HG02678 (cell line): ENCODE data around the gene GGT7.
"Not testable (repeated sequence)": the region's sequence is repeated elsewhere in the genome, so short reads cannot be mapped to it uniquely, and the experiment has no call there.

Experiments used
- ATAC-seq: cut with Tn5 transposase; IDR thresholded peaks from one replicate; pipeline ENCODE4 v1.9.1; 2021; ENCODE audit warnings: mild to moderate bottlenecking, moderate library complexity; ENCODE audit not compliant: unreplicated experiment

Gene GGT7

GRCh38 chr20:34872622-34873224 is at the start of gene GGT7:
TSS of gene GGT7 (minus strand) at chr20:34872856. CDS start at chr20:34872815, 41 bp downstream.
- ATAC-seq = no peak

GRCh38 chr20:34921436-34921835 is 48.8 kb upstream of the GGT7 start:
- no peak for ATAC-seq

- ATAC-seq = no peak
Observed at GRCh38 chr20:34920055-34920454, 47.4 kb upstream of the GGT7 start.

- no peak for ATAC-seq
Observed at GRCh38 chr20:34916774-34917354, 44.2 kb upstream of the GGT7 start.

- ATAC-seq = no peak
Observed at GRCh38 chr20:34915749-34916455, 43.2 kb upstream of the GGT7 start.

GRCh38 chr20:34915131-34915530 is 42.5 kb upstream of the GGT7 start:
- no peak for ATAC-seq

- ATAC-seq = no peak
Observed at GRCh38 chr20:34907616-34908469, 35.2 kb upstream of the GGT7 start.

- no peak for ATAC-seq
Observed at GRCh38 chr20:34904202-34904621, 31.6 kb upstream of the GGT7 start.

GRCh38 chr20:34898731-34899130 is 26.1 kb upstream of the GGT7 start:
- ATAC-seq = not testable (repeated sequence)

GRCh38 chr20:34898129-34898528 is 25.5 kb upstream of the GGT7 start:
- ATAC-seq = not testable (repeated sequence)

- ATAC-seq = no peak
Observed at GRCh38 chr20:34896086-34896621, 23.5 kb upstream of the GGT7 start.

GRCh38 chr20:34895465-34895864 is 22.8 kb upstream of the GGT7 start:
- no peak for ATAC-seq

GRCh38 chr20:34894723-34895122 is 22.1 kb upstream of the GGT7 start:
- no peak for ATAC-seq

- ATAC-seq = no peak
Observed at GRCh38 chr20:34892671-34893070, 20.0 kb upstream of the GGT7 start.

- ATAC-seq = no peak
Observed at GRCh38 chr20:34891166-34892062, 18.8 kb upstream of the GGT7 start.

GRCh38 chr20:34888468-34888867 is 15.8 kb upstream of the GGT7 start:
- no peak for ATAC-seq

GRCh38 chr20:34887023-34887422 is 14.4 kb upstream of the GGT7 start:
- no peak for ATAC-seq

- no peak for ATAC-seq
Observed at GRCh38 chr20:34886122-34886521, 13.5 kb upstream of the GGT7 start.

GRCh38 chr20:34884260-34884659 is 11.6 kb upstream of the GGT7 start:
- ATAC-seq = no peak

- ATAC-seq = no peak
Observed at GRCh38 chr20:34883809-34884208, 11.2 kb upstream of the GGT7 start.
